Measurements from ENCODE around the gene ASIC4.

The ASIC4 gene

DNA sequence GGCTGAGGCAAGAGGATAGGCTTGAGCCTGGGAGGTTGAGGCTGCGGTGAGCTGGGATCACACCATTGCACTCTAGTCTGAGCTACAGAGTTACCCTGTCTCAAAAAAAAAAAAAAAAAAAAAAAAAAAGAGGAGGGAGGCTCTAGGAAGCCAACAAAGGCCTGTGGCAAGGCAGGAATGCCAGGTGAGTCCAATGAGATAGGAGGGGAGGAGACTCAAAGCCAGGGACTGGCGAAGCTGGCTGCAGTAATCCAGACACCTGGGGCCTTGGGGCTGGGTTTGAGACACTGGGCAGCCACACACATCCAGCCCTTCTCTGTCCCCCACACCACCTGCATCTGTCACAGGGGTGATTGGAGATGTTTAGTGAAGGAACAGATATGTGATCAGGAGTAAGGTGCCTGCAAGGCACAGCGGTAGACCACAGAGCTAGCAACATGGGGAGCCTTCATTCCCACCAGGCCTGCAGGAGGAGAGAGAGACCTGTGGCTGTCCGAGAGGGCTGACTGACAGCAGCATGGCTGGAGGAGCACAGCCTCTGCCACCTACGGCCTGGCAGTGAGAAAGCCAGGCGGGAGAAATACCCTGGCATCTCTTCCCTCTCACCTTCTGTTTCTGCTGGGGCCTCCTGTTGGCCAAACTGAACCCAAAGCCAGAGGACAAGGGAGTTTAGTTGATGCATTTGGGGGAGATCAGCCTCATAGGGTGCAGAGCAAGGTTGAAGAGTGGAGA is 19.8 kb downstream of the ASIC4 start:
- Histone ChIP-seq H3K9ac (ENCODE audit: low read depth, low read length) (no peak overlapping the region), H3K9me3 (ENCODE audit: insufficient read depth, low read depth, low read length) (no peaks in the 10 kb centered on the region), H3K4me3 (ENCODE audit: low read length) (no peak overlapping the region), H3K27me3 (ENCODE audit: insufficient read depth, low read length) (peaks cover 14% of the 10 kb centered on the region), H3K27ac (ENCODE audit: low read length) (no peak overlapping the region), H3K36me3 (ENCODE audit: insufficient read depth, low read depth, low read length) (no peaks in the 10 kb centered on the region; the same call in 1 of the 2 replicates), H3K4me1 (ENCODE audit: insufficient read depth, low read length) (peaks cover 14% of the 10 kb centered on the region; the same call in 1 of the 2 replicates)

DNA sequence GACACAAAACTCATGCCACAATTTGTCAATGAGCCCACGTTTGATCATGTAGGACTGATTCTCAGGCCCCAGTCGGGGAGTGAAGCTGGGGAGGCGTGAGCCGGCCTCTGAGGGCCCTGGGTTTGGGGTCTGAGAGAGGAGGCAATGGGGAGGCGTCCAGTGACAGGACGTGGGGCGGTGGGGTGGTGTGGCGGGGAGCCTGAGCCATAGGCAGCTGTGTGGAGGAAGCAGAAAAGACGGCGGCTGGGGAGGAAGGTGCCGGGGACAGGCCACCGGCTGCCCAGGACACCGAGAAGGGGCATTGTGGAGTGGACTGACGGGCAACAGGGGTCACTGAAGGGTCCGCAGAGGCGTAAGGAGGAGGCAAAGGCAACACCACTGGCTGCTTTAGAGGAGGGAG is 22.1 kb downstream of the ASIC4 start:
- no peaks in the 10 kb centered on the region for H3K9me3 ChIP-seq (ENCODE audit: insufficient read depth, low read depth, low read length)
- H3K4me1 ChIP-seq (ENCODE audit: insufficient read depth, low read length): peaks cover 14% of the 10 kb centered on the region; the same call in 1 of the 2 replicates
- H3K36me3 ChIP-seq (ENCODE audit: insufficient read depth, low read depth, low read length): peaks cover 11% of the 10 kb centered on the region
- H3K27me3 ChIP-seq (ENCODE audit: insufficient read depth, low read length): no peaks in the 10 kb centered on the region
- H3K27ac ChIP-seq (ENCODE audit: low read length): no peak overlapping the region
- H3K9ac ChIP-seq (ENCODE audit: low read depth, low read length): no peak overlapping the region
- H3K4me3 ChIP-seq (ENCODE audit: low read length): no peak overlapping the region

DNA sequence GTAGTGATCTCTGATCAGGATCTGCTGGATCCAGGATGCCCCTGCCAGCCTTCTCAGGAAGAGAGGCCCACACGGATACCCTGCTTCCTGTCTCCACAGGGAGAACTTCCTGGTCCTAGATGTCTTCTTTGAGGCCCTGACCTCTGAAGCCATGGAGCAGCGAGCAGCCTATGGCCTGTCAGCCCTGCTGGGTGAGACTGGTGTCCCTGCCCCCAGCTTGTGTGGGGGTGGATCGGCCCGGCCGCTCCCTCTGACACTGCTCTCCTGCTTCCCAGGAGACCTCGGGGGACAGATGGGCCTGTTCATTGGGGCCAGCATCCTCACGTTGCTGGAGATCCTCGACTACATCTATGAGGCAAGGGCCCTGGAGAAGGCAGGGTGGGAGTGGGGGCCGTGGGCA is 22.7 kb downstream of the ASIC4 start:
- H3K27ac ChIP-seq (ENCODE audit: low read length): no peak overlapping the region
- H3K36me3 ChIP-seq (ENCODE audit: insufficient read depth, low read depth, low read length): peaks cover 11% of the 10 kb centered on the region
- peaks cover under 1% of the 10 kb centered on the region; the same call in 1 of the 2 replicates for H3K27me3 ChIP-seq (ENCODE audit: insufficient read depth, low read length)
- no peaks in the 10 kb centered on the region for H3K9me3 ChIP-seq (ENCODE audit: insufficient read depth, low read depth, low read length)
- peaks cover 14% of the 10 kb centered on the region; the same call in 1 of the 2 replicates for H3K4me1 ChIP-seq (ENCODE audit: insufficient read depth, low read length)
- no peak overlapping the region for H3K4me3 ChIP-seq (ENCODE audit: low read length)
- H3K9ac ChIP-seq (ENCODE audit: low read depth, low read length): no peak overlapping the region

DNA sequence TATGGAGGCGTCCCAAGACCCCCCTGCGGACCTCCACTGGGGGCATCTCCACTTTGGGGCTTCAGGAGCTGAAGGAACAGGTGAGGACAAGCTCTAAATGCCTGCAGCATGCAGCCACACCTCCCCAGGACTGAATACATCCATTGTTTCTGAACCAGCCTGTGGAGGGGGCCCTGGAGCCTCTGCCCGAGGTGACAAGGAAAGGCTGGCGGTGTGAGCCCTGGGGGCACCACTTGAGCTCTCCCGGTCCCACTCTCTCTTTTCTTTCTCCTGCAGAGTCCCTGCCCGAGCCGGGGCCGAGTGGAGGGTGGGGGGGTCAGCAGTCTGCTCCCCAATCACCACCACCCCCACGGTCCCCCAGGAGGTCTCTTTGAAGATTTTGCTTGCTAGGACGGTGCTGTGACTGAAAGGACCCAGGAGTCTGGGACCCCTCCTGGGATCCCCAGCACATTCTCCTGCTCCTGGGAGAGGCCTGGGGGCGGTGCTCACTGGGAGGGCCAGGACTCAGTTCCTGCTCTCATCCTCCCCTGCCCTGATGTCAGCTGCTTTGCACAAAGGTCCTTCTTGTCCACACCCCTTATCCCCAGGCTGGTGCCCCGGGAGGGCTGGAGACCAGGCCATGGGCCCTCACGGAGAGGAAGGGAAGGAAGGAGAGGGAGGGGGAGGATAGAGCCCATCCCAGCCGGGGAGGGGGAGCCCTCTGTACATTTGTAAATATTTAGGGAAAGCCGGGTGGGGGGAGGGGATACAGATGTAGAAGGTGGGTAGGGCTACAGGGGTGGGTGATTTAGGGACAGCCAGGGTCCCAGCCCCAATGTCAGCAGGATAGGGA is 23.6 kb downstream of the ASIC4 start:
- peaks cover 11% of the 10 kb centered on the region for H3K36me3 ChIP-seq (ENCODE audit: insufficient read depth, low read depth, low read length)
- peaks cover 10% of the 10 kb centered on the region for H3K27me3 ChIP-seq (ENCODE audit: insufficient read depth, low read length)
- H3K27ac ChIP-seq (ENCODE audit: low read length): peak overlapping the region; percentile 16
- H3K4me1 ChIP-seq (ENCODE audit: insufficient read depth, low read length): peaks cover 21% of the 10 kb centered on the region; the same call in 1 of the 2 replicates
- 0 out of 2 replicates have a peak overlapping the region, but pooled peaks have one; percentile 16 for H3K4me3 ChIP-seq (ENCODE audit: low read length)
- no peaks in the 10 kb centered on the region for H3K9me3 ChIP-seq (ENCODE audit: insufficient read depth, low read depth, low read length)
- no peak overlapping the region for H3K9ac ChIP-seq (ENCODE audit: low read depth, low read length)

DNA sequence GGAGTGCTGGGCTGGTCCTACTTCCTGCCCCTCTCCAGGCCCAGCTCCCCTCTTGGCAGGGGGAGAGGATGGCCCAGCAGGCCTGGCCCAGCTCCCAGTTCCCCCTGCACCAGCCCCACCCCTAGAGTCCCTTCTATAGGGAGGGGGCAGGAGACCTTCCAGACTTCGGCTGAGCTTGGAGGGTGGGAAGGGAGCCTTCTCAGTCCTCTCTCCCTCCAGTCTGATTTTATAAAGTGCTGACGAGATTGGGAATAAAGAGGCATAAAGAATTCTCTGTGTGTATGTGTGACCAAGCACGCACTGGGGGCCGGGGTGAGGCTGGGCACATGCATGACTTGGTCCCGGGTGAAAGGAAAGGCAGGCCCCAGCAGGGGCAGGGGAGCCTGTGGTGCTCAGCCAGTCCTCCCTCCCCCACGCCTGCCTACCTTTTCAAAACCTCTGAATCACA is 24.2 kb downstream of the ASIC4 start:
- Histone ChIP-seq H3K27ac (ENCODE audit: low read length) (no peak overlapping the region), H3K36me3 (ENCODE audit: insufficient read depth, low read depth, low read length) (peaks cover 11% of the 10 kb centered on the region), H3K9ac (ENCODE audit: low read depth, low read length) (no peak overlapping the region), H3K4me3 (ENCODE audit: low read length) (no peak overlapping the region), H3K4me1 (ENCODE audit: insufficient read depth, low read length) (peaks cover 21% of the 10 kb centered on the region; the same call in 1 of the 2 replicates), H3K27me3 (ENCODE audit: insufficient read depth, low read length) (peaks cover 10% of the 10 kb centered on the region), H3K9me3 (ENCODE audit: insufficient read depth, low read depth, low read length) (no peaks in the 10 kb centered on the region)

DNA sequence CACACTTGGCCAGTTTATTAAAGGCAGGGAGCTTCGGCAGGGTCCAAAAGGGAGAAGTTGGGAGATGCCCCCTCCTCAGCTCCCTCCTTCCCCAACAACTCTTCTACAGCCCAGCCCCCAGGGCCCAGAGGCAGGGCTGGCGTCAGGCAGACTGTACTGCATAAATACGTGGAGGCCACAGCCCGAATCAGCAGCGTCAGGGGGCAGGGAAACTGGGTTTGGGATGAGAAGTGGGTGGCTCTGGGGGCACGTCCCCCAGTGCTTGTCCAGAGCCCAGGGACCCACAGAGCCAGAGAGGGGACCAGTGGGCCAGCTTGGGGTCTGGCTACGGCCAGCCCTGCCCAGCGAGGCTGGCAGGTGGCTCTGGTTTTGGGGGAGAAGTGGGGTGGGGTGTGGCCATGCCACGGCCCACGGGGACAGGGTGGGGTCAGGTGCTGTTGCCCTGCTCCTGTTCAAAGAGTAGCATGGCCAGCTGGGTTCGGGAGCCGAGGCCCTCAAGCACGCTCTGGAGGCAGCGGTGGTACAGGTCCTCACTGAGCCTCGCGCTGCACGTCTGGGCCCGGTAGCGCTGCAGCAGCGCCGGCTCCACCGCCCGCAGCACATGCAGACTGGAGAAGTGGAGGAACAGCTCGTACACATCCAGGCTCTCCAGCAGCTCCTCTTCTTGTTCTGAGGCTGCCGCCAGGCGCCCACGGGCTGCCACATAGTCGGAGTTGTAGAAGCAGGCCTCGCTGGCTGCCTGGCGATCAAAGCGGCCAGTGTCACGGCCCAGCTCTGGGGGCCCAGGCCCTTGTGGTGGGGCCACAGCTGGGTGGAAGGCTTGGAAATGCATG is 24.9 kb downstream of the ASIC4 start:
- H3K4me3 ChIP-seq (ENCODE audit: low read length): no peak overlapping the region
- H3K9me3 ChIP-seq (ENCODE audit: insufficient read depth, low read depth, low read length): no peaks in the 10 kb centered on the region
- H3K9ac ChIP-seq (ENCODE audit: low read depth, low read length): no peak overlapping the region
- peaks cover 11% of the 10 kb centered on the region for H3K36me3 ChIP-seq (ENCODE audit: insufficient read depth, low read depth, low read length)
- H3K27ac ChIP-seq (ENCODE audit: low read length): no peak overlapping the region
- peaks cover 10% of the 10 kb centered on the region for H3K27me3 ChIP-seq (ENCODE audit: insufficient read depth, low read length)
- H3K4me1 ChIP-seq (ENCODE audit: insufficient read depth, low read length): peaks cover 21% of the 10 kb centered on the region; the same call in 1 of the 2 replicates

DNA sequence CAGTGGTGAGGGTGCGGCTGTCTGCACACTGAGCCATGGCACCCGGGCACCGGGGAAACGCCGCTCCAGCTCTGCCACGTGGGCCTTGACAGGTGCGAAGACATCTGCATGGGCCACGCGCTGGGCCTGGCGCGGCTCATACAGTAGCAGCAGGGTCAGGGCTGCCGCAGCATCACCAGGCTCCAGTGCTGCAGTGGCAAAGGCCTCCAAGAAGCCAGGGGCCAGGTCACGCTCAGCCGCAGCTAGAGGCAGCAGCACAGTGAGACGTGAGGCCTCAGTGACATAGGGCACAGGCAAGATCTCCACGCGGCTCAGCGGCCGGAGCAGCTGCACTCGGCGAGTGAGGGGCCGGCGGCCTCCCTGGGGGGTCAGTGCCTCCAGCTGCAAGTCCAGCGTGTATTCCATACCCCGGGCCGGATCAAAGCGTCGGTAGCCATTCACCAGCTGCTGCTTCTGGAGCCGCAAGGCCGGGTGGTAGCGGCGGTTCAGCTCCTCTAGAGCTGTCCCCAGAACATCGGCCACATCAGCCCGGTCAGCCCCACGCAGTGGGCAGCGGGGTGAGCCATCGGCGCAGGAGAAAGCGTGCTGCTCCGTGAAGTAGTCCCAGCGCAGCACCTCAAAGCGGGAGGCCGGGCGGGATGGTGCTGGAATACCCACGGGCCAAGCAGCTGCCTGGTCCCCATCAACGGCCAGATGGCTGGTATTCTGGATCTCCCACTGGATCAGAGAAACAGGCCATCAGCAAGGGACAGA is 25.8 kb downstream of the ASIC4 start:
- Histone ChIP-seq H3K9ac (ENCODE audit: low read depth, low read length) (no peak overlapping the region), H3K27me3 (ENCODE audit: insufficient read depth, low read length) (peaks cover 20% of the 10 kb centered on the region), H3K36me3 (ENCODE audit: insufficient read depth, low read depth, low read length) (peaks cover 11% of the 10 kb centered on the region), H3K9me3 (ENCODE audit: insufficient read depth, low read depth, low read length) (no peaks in the 10 kb centered on the region), H3K27ac (ENCODE audit: low read length) (no peak overlapping the region), H3K4me3 (ENCODE audit: low read length) (no peak overlapping the region), H3K4me1 (ENCODE audit: insufficient read depth, low read length) (peaks cover 21% of the 10 kb centered on the region; the same call in 1 of the 2 replicates)

DNA sequence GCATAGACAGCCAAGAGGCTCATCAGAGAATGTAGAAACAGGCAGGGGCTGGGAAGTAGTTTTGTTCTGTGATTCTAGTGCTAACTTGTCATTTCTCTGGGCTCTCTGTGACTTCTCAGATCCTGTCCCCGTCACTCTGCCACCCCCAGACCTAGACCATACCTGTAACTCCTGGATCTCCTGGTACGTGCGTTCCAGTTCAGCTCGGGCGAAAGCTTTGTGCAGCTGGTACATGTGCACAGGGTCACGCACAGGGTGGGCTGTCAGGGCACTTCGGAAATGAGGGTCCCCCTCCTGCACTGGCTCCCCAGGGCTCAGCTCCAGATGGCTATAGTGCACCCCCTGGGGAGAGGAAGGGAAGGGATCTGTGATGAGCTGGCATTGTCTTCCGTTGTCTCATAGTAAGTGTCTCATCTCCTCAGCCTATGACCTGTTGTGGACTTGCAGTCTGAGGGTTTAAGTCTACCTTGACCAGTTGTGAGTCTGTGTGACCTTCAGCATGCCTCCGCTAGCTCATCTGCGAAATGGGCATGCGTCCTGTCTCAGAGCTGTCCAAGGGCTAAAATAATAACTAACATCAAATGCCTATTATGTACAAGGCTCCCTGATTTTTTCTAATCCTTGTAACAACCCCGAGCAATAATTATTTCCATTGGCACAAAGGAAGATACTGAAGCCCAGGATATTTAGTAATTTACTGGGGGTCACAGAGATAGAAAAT is 26.7 kb downstream of the ASIC4 start:
- peaks cover 11% of the 10 kb centered on the region for H3K36me3 ChIP-seq (ENCODE audit: insufficient read depth, low read depth, low read length)
- peaks cover 21% of the 10 kb centered on the region; the same call in 1 of the 2 replicates for H3K4me1 ChIP-seq (ENCODE audit: insufficient read depth, low read length)
- H3K4me3 ChIP-seq (ENCODE audit: low read length): no peak overlapping the region

DNA sequence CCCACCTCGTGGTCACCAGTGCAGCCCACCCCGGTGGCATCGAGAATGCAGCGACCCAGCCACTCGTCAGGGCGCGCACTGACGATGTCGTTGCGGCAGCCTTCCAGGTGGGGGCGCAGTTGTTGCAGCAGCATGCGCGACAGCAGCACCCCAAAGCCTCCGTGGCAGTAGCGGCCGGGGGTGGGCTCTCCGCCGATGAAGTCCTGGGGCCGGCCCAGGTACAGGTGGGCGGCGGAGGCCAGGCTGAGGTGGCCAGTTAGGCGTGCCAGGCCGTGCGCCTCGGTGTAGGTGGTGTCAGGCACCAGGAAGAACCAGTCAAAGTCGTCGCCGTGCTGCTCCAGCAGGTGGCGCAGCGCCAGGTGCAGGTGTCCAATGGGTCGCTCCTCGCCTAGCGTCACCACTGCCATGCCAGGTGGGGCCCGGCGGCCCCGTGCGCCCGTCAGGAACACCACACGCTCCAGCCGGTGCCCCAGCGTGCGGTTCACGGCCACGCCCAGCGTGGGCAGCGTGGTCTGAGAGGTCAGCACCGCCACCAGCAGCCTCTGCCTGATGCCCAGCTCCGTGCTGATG is 27.4 kb downstream of the ASIC4 start:
- Histone ChIP-seq H3K36me3 (ENCODE audit: insufficient read depth, low read depth, low read length) (peaks cover 11% of the 10 kb centered on the region), H3K9me3 (ENCODE audit: insufficient read depth, low read depth, low read length) (no peaks in the 10 kb centered on the region), H3K27me3 (ENCODE audit: insufficient read depth, low read length) (peaks cover 33% of the 10 kb centered on the region), H3K4me3 (ENCODE audit: low read length) (peak overlapping the region; percentile 83), H3K4me1 (ENCODE audit: insufficient read depth, low read length) (peaks cover 21% of the 10 kb centered on the region; the same call in 1 of the 2 replicates), H3K9ac (ENCODE audit: low read depth, low read length) (no peak overlapping the region), H3K27ac (ENCODE audit: low read length) (no peak overlapping the region)

More for the DNA sequence above, 26.7 kb downstream of the ASIC4 start:
- H3K27ac ChIP-seq (ENCODE audit: low read length): no peak overlapping the region
- peaks cover 28% of the 10 kb centered on the region for H3K27me3 ChIP-seq (ENCODE audit: insufficient read depth, low read length)
- no peak overlapping the region for H3K9ac ChIP-seq (ENCODE audit: low read depth, low read length)
- H3K9me3 ChIP-seq (ENCODE audit: insufficient read depth, low read depth, low read length): no peaks in the 10 kb centered on the region
